Cerebellar nuclear complex (tissue), 1 donor: ENCODE measurements around the gene HADHA.
"Not testable (repeated sequence)": the region's sequence is repeated elsewhere in the genome, so short reads cannot be mapped to it uniquely, and the experiment has no call there.

Source experiments
- DNase-seq, 2 experiments: peaks; one replicate each; lab custom pipeline; 2025; lab: John Stamatoyannopoulos, UW

Gene HADHA

GRCh38 chr2:26173776-26174482 lies 70.5 kb downstream of the HADHA start:
- DNase-seq: no peak

DNA sequence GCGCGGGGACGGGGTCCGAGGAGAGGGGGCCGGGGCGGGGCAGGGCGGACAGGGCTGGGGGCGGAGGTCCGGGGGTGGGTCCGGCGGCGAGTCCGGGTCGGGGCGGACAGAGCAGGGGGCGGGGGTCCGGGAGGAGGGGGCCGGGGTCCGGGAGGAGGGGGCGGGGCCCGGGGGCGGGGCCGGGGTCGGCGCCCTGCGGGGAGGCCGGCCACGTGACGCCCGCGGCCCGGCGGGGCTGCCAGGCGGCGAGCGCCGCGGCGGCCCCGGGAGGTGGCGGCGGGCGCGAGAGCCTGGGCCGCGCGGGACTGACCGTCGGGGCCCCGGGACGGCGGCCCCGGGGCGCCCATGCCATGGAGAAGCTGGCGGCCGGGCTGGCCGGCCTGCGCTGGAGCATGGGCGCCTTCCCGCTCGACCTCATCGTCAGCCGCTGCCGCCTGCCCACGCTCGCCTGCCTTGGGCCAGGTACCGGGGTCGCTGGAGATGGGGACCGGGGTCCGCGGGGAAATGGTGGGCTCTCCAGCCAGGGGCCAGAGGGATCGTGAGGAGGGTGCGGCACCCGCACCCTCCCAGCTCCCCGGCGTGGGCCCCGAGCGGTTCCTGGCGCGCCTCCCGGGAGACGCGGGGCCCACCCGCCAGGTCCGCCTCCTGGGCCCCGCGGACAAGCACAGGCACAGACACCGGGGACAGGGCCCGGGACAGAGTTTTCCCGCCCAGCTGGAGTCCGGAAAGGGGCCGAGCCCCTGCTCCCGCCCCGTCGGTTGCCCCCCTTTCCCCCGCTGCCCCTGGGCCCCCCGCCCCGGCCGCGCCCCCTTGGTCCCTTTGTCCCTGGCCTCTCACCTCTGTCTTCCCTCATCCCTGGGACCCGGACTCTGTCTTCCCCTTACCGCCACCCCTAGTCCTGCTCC lies 71.3 kb downstream of the HADHA start, which contains the start of gene GAREM2:
TSS of gene GAREM2 (plus strand) at position 218 of the 905 bp plus-strand sequence. CDS start at position 351, 133 bp downstream.
- no peak for DNase-seq

DNA sequence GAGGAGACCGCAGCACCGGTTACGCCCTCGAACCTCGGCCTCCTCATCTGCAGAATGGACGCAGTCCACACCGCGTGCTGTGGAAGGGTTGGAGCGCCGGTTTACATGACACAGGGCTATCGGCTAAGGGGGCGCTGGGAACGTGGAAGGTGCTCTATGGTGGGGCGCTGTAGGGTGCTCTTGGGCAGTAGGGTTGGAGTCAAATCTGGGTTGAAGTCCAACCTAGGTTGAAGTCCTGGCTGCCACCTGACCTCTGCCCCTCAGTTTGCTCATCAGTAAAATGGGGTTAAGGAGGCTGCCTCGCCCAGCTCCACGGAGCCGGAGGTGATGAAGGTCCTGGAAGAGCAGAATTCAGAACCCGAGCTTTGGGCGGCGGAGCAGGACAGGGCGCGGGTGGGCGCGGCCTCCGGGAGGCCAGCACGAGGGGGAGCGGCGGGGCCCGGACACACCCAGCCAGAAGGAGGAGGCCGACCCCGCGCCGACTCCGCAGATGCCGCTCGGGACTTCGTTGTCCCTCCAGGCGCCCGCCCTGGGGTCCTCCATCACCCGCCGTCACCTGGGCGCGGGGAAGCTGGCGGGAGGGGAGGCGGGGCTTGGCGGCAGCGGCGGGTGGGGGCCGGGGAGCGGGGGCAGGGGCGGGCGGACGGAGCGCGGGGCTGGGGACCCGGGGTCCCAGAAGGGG lies 72.1 kb downstream of the HADHA start:
- no peak for DNase-seq

- DNase-seq: no peak
These were observed 73.6 kb downstream of the HADHA start for GRCh38 chr2:26170795-26171194.

- DNase-seq: no peak
These were observed 74.6 kb downstream of the HADHA start for GRCh38 chr2:26169681-26170414.

- no peak for DNase-seq
These were observed 75.2 kb downstream of the HADHA start for GRCh38 chr2:26169226-26169625.

GRCh38 chr2:26168785-26169184 lies 75.6 kb downstream of the HADHA start:
- DNase-seq: no peak

DNA sequence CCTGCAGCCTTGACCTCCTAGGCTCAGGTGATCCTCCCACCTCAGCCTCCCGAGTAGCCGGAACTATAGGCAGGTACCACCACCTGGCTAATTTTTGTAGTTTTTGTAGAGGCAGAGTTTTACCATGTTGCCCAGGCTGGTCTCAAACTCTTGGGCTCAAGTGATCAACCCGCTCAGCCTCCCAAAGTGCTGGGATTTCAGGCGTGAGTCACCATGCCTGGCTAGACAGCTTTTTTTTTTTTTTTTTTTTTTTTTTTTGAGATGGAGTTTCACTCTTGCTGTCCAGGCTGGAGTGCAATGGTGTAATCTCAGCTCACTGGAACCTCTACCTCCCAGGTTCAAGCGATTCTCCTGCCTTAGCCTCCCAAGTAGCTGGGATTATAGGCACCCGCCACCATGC lies 77.9 kb downstream of the HADHA start:
- DNase-seq: not testable (repeated sequence)

- no peak for DNase-seq
These were observed 79.0 kb downstream of the HADHA start for GRCh38 chr2:26165403-26165802.

GRCh38 chr2:26164641-26165211 lies 79.7 kb downstream of the HADHA start:
- DNase-seq: no peak

GRCh38 chr2:26164231-26164630 lies 80.2 kb downstream of the HADHA start:
- no peak for DNase-seq

- DNase-seq: no peak
These were observed 81.5 kb downstream of the HADHA start for GRCh38 chr2:26162963-26163362.

- no peak for DNase-seq
These were observed 82.5 kb downstream of the HADHA start for GRCh38 chr2:26161926-26162325.

- DNase-seq: no peak
These were observed 86.9 kb downstream of the HADHA start for GRCh38 chr2:26157580-26157979.

GRCh38 chr2:26150243-26150642 lies 94.2 kb downstream of the HADHA start:
- DNase-seq: no peak

GRCh38 chr2:26148501-26148900 lies 95.9 kb downstream of the HADHA start:
- DNase-seq: no peak

GRCh38 chr2:26144953-26145680 lies 99.3 kb downstream of the HADHA start:
- no peak for DNase-seq

GRCh38 chr2:26144031-26144430 lies 100.4 kb downstream of the HADHA start:
- no peak for DNase-seq

- DNase-seq: no peak
These were observed 103.2 kb downstream of the HADHA start for GRCh38 chr2:26141145-26141769.
